Measurements from ENCODE around the gene HOXA13. TPM values are rescaled to one million over a fixed set of nuclear protein-coding genes. Genes with fewer than 3 reads are reported as not detected.

Gene HOXA13
- total RNA-seq, 2 experiments from 2014 or later, result not detected

- Mint-ChIP-seq H3K27me3 (peaks cover 86% of the 10 kb centered on the region), H3K9me3 (ENCODE audit: low read depth) (no peaks in the 10 kb centered on the region), H3K4me3 (no peak overlapping the region), H3K4me1 (peaks cover 38% of the 10 kb centered on the region), H3K36me3 (ENCODE audit: low read depth) (no peaks in the 10 kb centered on the region), H3K27ac (no peak overlapping the region)
- DNase-seq, result no peak
- intact Hi-C loops (cut with DNase I, micrococcal nuclease), result loop anchor here (5.0 to 10.0 kb wide), 2 partner anchors 38 to 475 kb away; partner anchors contain the start of genes HOXA3 (in 2 of the 2) and HIBADH (in 1 of the 2)
- CTCF ChIA-PET, result interaction anchor here (0.7 to 1.3 kb wide), 5 partner anchors 8 to 387 kb away, joined by 3 to 4 read pairs (median 4); no protein-coding TSS in a partner anchor
- POLR2A ChIA-PET, result no interaction called here
- ATAC-seq, result no peak
Measured at GRCh38 chr7:27189997-27190748, 9.7 kb downstream of the HOXA13 start.

GRCh38 chr7:27189295-27189996 lies 10.4 kb downstream of the HOXA13 start:
- Mint-ChIP-seq H3K4me1 (peaks cover 44% of the 10 kb centered on the region), H3K27me3 (peaks cover 85% of the 10 kb centered on the region), H3K36me3 (ENCODE audit: low read depth) (no peaks in the 10 kb centered on the region), H3K27ac (no peak overlapping the region), H3K4me3 (no peak overlapping the region), H3K9me3 (ENCODE audit: low read depth) (no peaks in the 10 kb centered on the region)
- ATAC-seq (no peak), DNase-seq (no peak)
- ChIA-PET CTCF (interaction anchor here (0.7 to 1.7 kb wide), 5 partner anchors 9 to 23 kb away, joined by 3 to 6 read pairs (median 4); no protein-coding TSS in a partner anchor), POLR2A (no interaction called here)
- intact Hi-C loops (cut with DNase I, micrococcal nuclease), result loop anchor here (5.0 kb wide), 1 partner anchor 37 kb away; the partner anchor contains the start of gene HOXA3 (in 2 of the 2)

GRCh38 chr7:27188386-27189294 lies 11.3 kb downstream of the HOXA13 start:
- CTCF ChIA-PET, result interaction anchor here (0.6 to 1.7 kb wide), 8 partner anchors 9 to 865 kb away, joined by 3 to 6 read pairs (median 4); partner anchors contain the start of gene EVX1
- peak overlapping the region; percentile 11 for H3K27ac Mint-ChIP-seq
- peak; percentile 22 for ATAC-seq

GRCh38 chr7:27187475-27188385 lies 12.2 kb downstream of the HOXA13 start:
- POLR2A ChIA-PET, result interaction anchor here (1.2 kb wide), 1 partner anchor 59 kb away, joined by 5 read pairs; no protein-coding TSS in a partner anchor

More at GRCh38 chr7:27188386-27189294, 11.3 kb downstream of the HOXA13 start:
- intact Hi-C loops (cut with DNase I, micrococcal nuclease), result loop anchor here (5.0 kb wide), 1 partner anchor 36 kb away; the partner anchor contains the start of gene HOXA3 (in 2 of the 2)
- POLR2A ChIA-PET, result interaction anchor here (1.2 kb wide), 1 partner anchor 58 kb away, joined by 5 read pairs; no protein-coding TSS in a partner anchor
- H3K9me3 Mint-ChIP-seq (ENCODE audit: low read depth), result no peaks in the 10 kb centered on the region
- H3K27me3 Mint-ChIP-seq, result peaks cover 79% of the 10 kb centered on the region
- H3K4me1 Mint-ChIP-seq, result peaks cover 44% of the 10 kb centered on the region
- no peak for DNase-seq
- H3K36me3 Mint-ChIP-seq (ENCODE audit: low read depth), result no peaks in the 10 kb centered on the region
- H3K4me3 Mint-ChIP-seq, result peak overlapping the region; percentile 44

GRCh38 chr7:27186668-27187474 lies 13.0 kb downstream of the HOXA13 start:
- intact Hi-C loops (cut with DNase I, micrococcal nuclease), result loop anchor here (2.0 to 5.0 kb wide), 2 partner anchors 14 to 35 kb away; partner anchors contain the start of genes HOXA3 (in 2 of the 2) and HOXA13 (in 1 of the 2)
- no peak overlapping the region for H3K27ac Mint-ChIP-seq
- no peak overlapping the region for H3K4me3 Mint-ChIP-seq
- no peaks in the 10 kb centered on the region for H3K9me3 Mint-ChIP-seq (ENCODE audit: low read depth)
- ATAC-seq (no peak), DNase-seq (no peak)
- H3K4me1 Mint-ChIP-seq, result peaks cover 37% of the 10 kb centered on the region
- H3K36me3 Mint-ChIP-seq (ENCODE audit: low read depth), result no peaks in the 10 kb centered on the region
- POLR2A ChIA-PET, result interaction anchor here (1.2 kb wide), 1 partner anchor 60 kb away, joined by 5 read pairs; no protein-coding TSS in a partner anchor
- CTCF ChIA-PET, result interaction anchor here (0.6 to 3.2 kb wide), 9 partner anchors 8 to 1231 kb away, joined by 3 to 22 read pairs (median 3); partner anchors contain the start of genes EVX1 and HOXA13
- peaks cover 75% of the 10 kb centered on the region for H3K27me3 Mint-ChIP-seq

More at GRCh38 chr7:27187475-27188385, 12.2 kb downstream of the HOXA13 start:
- CTCF ChIA-PET, result interaction anchor here (0.6 to 3.2 kb wide), 12 partner anchors 7 to 864 kb away, joined by 3 to 22 read pairs (median 3); partner anchors contain the start of genes EVX1 and HOXA13
- H3K27me3 Mint-ChIP-seq, result peaks cover 76% of the 10 kb centered on the region
- ATAC-seq, result no peak
- H3K9me3 Mint-ChIP-seq (ENCODE audit: low read depth), result no peaks in the 10 kb centered on the region
- peak overlapping the region; percentile 44 for H3K4me3 Mint-ChIP-seq
- no peaks in the 10 kb centered on the region for H3K36me3 Mint-ChIP-seq (ENCODE audit: low read depth)
- H3K27ac Mint-ChIP-seq, result no peak overlapping the region
- H3K4me1 Mint-ChIP-seq, result peaks cover 41% of the 10 kb centered on the region
- no peak for DNase-seq
- intact Hi-C loops (cut with DNase I, micrococcal nuclease), result loop anchor here (2.0 to 5.0 kb wide), 2 partner anchors 13 to 35 kb away; partner anchors contain the start of genes HOXA3 (in 2 of the 2) and HOXA13 (in 1 of the 2)

GRCh38 chr7:27185854-27186667 lies 13.8 kb downstream of the HOXA13 start:
- no peak for DNase-seq
- Mint-ChIP-seq H3K27ac (no peak overlapping the region), H3K4me1 (peaks cover 37% of the 10 kb centered on the region), H3K9me3 (ENCODE audit: low read depth) (no peaks in the 10 kb centered on the region), H3K4me3 (peak overlapping the region; percentile 69), H3K27me3 (peaks cover 72% of the 10 kb centered on the region), H3K36me3 (ENCODE audit: low read depth) (no peaks in the 10 kb centered on the region)
- ChIA-PET POLR2A (interaction anchor here (0.7 kb wide), 1 partner anchor 137 kb away, joined by 3 read pairs; no protein-coding TSS in a partner anchor), CTCF (interaction anchor here (0.5 to 3.2 kb wide), 7 partner anchors 9 to 1230 kb away, joined by 3 to 22 read pairs (median 3); no protein-coding TSS in a partner anchor)
- intact Hi-C loops (cut with DNase I, micrococcal nuclease), result loop anchor here (2.0 to 5.0 kb wide), 3 partner anchors 15 to 34 kb away; partner anchors contain the start of genes HOXA3 (in 2 of the 2) and HOXA13 (in 1 of the 2)
- ATAC-seq, result no peak

GRCh38 chr7:27185013-27185853 lies 14.7 kb downstream of the HOXA13 start, which contains the start of gene HOXA11:
TSS of gene HOXA11 (minus strand) at chr7:27185232. CDS start at chr7:27185144, 88 bp downstream.
- Mint-ChIP-seq H3K27ac (peak within 1 kb of the TSS; percentile 6), H3K27me3 (peaks cover 70% of the 10 kb centered on the region), H3K4me1 (peaks cover 37% of the 10 kb centered on the region), H3K9me3 (ENCODE audit: low read depth) (no peaks in the 10 kb centered on the region), H3K36me3 (ENCODE audit: low read depth) (no peaks in the 10 kb centered on the region), H3K4me3 (peak within 1 kb of the TSS; percentile 69)
- ATAC-seq (no peak), DNase-seq (no peak)
- CTCF ChIA-PET, result interaction anchor here (0.5 to 3.2 kb wide), 7 partner anchors 10 to 979 kb away, joined by 3 to 22 read pairs (median 3); no protein-coding TSS in a partner anchor
- intact Hi-C loops (cut with DNase I, micrococcal nuclease), result loop anchor here (2.0 to 5.0 kb wide), 2 partner anchors 16 to 33 kb away; partner anchors contain the start of gene HOXA3 (in 2 of the 2)
- POLR2A ChIA-PET, result interaction anchor here (0.7 kb wide), 2 partner anchors 9 to 138 kb away, joined by 3 to 5 read pairs; no protein-coding TSS in a partner anchor

Measured in activated CD4-positive, alpha-beta T cell treated with anti-CD3 and anti-CD28 coated beads for 36 hours (primary cell).